Stimulated activated CD8-positive, alpha-beta memory T cell treated with anti-CD3 and anti-CD28 coated beads, Interleukin-12 subunit alpha, Interleukin-12 subunit beta, amount 100 ng/mL, for 1 hour (primary cell): ENCODE data around the gene DNER.
"Not testable (repeated sequence)": the region's sequence is repeated elsewhere in the genome, so short reads cannot be mapped to it uniquely, and the experiment has no call there.

Source experiments
- DNase-seq: peaks from one replicate; pipeline ENCODE4 v3.0.0-alpha.2; 2020; ENCODE audit warnings: low read depth

DNER gene, protein sequence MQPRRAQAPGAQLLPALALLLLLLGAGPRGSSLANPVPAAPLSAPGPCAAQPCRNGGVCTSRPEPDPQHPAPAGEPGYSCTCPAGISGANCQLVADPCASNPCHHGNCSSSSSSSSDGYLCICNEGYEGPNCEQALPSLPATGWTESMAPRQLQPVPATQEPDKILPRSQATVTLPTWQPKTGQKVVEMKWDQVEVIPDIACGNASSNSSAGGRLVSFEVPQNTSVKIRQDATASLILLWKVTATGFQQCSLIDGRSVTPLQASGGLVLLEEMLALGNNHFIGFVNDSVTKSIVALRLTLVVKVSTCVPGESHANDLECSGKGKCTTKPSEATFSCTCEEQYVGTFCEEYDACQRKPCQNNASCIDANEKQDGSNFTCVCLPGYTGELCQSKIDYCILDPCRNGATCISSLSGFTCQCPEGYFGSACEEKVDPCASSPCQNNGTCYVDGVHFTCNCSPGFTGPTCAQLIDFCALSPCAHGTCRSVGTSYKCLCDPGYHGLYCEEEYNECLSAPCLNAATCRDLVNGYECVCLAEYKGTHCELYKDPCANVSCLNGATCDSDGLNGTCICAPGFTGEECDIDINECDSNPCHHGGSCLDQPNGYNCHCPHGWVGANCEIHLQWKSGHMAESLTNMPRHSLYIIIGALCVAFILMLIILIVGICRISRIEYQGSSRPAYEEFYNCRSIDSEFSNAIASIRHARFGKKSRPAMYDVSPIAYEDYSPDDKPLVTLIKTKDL

DNA sequence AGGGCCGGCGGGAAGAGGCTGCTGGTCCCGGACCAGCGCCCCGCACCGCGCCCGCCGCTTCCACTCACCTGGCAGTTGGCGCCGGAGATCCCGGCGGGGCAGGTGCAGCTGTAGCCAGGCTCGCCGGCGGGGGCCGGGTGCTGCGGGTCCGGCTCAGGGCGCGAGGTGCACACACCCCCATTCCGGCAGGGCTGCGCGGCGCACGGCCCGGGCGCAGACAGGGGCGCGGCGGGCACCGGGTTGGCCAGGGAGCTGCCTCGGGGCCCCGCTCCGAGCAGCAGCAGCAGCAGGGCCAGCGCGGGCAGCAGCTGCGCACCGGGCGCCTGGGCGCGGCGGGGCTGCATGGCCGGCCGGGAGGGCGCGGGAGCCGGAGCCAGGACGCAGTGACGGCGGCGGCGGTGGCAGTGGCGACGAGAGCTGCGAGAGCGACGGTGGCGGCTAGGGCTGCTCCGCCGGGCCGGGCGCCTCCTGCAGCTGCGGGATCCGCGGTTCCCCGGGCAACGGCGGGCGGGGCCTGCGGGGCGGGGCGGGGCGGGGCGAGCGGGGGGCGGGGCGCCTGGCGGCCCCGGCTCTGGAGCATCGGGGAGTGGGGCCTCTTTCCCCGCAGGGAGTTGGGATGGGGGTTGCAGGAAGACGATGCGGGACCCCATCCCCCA is at the start of gene DNER:
Gene DNER, minus strand, starts transcription at position 476 of the 656 bp plus-strand sequence. Its CDS starts 132 bp downstream, at position 344.
- no peak for DNase-seq

DNA sequence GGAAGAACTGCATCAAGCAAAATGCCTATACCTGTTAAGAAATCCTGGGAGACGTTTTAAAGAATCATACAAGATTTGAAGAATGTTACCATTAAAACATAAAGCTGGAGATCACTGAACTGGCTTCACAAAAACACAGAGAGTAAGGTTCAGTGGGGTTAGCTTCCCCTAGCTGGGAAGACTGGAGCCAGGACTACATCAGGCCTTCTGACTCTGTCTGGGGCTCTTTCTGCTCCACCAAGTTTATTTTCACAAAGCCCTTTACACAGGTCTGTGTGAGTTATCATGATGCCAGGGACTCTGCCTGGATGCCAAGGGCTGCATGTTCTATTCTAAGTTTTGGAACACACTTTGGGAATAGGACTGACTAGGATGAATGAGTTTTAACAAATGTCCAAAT is 47.3 kb upstream of the DNER start:
- DNase-seq = no peak

DNA sequence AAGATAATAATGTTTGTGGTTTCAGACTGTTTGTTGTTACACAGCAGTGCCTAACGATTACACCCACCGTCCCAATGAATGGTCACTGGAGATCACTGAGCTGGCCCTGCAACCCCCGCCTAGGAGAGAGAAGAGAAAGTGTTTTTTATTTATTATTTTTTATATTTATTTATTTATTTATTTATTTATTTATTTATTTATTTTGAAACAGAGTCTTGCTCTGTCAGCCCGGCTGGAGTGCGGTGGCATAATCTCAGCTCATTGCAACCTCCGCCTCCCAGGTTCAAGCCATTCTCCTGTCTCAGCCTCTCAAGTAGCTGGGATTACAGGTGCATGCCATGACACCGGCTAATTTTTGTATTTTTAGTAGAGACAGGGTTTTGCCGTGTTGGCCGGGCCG is 43.1 kb upstream of the DNER start:
- not testable (repeated sequence) for DNase-seq

DNA sequence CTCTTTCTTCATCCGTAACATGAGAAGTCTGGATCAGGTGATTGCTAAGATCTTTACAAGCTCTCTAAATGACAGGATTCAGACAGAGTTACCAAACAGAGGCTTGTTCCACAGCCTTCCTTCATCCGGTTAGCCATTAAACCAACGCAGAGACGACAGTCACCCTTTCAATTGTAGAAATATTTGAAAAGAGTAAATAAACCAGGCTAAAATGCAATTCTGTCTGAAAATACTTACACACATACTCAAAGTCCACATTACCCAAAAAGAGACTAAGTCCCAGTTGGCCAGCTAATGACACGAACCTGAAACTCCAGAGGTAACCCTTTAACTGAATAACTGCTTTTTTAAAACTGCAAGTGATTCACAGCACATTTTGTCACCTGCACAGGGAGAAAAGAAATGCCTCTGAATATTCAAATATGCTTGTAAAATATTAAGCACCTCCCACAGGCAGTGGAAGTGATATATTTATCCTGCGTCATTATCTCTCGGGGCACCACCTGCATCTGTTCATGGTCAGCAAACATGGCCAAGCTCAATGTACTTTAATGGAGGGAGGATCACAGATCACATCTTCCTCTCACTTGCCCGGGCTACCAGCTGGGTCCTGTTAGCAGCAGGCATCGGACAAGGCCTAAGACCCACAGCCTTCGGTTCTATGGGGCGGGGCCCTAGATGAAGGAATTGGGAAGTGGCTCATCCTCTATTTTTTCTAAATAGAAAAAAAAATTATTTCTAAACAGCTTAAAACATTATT is 38.8 kb upstream of the DNER start:
- no peak for DNase-seq

DNA sequence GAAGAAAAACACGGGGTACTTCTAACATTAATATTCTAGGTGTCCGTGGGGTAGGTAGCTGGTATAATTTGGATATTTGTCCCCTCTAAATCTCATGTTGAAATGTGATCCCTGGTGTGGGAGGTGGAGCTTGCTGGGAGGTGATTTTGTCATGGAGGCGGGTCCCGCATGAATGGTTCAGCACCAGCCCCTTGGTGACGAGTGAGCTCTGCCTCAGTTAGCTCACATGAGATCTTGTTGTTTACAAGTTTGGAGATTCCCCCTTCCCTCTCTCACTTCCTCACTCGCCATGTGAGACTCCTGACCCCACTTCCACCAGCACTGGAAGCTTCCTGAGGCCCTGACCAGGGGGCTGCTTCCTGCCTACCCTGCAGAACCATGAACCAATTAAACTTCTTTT is 35.4 kb upstream of the DNER start:
- DNase-seq = no peak

DNA sequence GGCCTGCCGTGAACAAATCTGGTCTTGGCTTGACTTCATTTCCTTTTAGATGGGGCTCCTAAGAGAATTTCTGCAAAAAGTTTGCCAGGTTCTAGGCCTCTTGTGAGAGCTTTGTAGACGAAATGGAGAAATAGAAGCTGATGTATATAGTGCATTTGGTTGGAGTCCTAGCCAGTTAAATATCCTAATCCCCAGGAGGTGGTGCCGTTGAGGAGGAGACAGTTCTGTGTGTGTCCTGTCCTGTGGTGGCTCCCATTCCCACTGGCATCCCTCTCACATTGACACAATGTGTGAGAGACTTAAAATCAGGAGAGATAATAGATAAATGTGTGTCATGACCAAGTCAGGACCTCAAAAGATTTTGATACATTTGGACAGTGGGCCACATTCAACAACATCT is 34.6 kb upstream of the DNER start:
- no peak for DNase-seq

DNA sequence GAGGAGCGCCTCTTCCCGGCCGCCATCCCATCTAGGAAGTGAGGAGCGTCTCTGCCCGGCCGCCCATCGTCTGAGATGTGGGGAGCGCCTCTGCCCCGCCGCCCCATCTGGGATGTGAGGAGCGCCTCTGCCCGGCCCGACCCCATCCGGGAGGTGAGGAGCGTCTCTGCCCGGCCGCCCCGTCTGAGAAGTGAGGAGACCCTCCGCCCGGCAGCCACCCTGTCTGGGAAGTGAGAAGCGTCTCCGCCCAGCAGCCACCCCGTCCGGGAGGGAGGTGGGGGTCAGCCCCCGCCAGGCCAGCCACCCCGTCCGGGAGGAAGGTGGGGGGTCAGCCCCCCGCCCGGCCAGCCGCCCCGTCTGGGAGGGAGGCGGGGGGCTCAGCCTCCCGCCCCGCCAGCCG is 28.3 kb upstream of the DNER start:
- not testable (repeated sequence) for DNase-seq

DNA sequence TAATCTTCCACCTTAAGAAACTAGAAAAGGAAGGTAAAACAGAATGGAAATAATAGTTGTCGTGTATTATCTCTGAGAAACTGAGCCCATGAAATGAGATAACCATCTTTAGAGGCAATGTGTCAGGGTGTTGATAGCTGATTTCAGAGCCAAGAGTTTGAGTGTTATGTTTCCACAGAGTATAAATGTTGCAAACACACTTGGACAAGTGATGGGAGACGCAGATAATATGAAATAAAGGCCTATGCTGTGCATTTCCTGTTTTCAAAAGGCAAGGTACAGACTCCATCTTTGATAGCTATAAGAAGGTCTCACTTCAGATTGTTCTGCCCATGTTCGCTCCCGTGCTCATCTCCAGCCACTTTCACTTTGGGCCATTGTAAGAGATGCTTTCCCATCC is 25.9 kb upstream of the DNER start:
- no peak for DNase-seq

DNA sequence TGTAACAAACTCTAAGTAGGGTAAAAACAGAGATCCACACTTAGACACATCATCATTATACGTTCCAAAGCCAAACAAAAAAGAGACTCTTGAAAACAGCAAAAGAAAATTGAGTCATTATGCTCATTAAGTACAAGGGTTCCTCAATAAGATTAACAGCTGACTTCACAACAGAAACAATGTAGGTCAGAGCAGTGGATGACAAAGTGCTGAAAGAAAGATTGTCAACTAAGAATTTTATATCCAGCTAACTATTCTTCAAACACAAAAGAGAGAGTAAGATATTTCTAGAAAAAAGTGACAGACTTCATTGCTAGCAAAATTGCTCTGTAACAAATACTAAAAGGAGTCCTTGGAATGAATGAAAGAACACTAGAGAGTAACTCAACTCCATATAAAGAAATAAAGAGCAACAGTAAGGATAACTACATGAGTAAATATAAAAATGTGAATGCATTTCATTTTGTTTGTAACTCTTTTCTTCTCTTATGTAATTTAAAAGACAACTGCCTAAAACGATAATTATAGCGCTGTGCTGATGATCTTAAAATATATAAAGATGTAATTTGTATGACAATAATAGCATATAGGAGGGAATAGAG is 23.8 kb upstream of the DNER start:
- DNase-seq = no peak

DNA sequence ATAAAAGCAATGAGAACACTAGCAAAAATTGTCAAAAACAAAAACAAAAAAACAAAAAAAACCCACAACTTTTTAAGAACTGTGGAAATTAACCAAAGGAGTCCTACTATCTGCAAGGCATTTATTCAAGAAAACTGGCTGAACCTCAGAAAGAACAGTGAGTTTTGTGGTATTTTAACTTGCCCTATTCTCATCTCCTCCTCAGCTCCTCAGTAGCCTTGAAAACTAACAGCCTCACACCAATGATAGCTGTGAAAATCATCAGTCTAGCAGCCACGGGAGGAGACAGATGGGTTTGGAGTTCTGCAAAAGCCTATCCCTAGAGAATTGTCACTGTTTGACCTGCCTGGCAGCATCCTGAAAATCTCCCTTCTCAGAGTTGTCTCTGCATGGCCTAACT is 20.1 kb upstream of the DNER start:
- no peak for DNase-seq

DNA sequence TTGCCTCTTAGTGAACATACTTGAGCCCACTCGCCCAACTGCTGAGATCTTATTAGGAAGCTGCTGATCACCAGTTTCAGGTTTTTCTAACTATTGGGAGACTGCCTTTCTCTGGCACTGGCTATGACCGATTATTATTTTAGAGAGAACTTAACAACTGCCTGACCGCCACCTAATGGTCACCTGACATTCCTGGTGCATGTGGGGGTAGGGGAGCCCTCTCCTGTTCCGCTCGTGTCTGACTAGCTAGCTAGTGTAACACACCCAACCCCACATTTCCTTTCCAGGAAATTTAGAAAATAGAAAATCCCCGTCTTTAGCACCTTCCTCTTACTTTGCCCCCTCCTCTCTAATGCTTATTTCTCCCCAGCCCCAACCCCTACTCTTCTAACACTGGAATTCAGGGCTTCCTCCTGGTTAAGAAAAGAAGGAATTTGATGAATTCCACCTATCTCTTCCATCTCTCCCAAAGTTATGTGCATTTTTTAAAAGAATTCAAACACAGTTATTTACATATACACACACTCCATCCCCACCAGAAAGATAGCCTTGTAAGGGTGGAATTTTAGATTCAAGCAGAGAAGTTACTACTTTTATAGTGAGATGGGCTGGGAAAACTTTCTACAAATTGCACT is 19.4 kb upstream of the DNER start:
- DNase-seq = no peak

DNA sequence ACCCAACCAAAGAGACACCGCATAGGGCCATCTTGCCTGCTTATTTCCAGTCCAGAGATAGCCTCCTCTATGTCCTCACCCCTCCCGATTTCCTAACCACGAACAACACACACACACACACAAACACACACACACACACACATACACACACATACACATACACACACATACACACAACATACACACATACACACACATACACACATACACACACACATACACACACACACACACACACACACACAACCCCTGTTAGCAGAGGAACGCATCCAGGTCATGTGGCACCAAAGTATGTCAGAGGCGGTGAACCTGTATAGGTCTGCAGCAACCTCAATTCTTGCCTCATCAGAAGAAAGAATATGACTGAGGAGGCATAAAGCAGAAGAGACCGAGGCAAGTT is 18.5 kb upstream of the DNER start:
- no peak for DNase-seq

DNA sequence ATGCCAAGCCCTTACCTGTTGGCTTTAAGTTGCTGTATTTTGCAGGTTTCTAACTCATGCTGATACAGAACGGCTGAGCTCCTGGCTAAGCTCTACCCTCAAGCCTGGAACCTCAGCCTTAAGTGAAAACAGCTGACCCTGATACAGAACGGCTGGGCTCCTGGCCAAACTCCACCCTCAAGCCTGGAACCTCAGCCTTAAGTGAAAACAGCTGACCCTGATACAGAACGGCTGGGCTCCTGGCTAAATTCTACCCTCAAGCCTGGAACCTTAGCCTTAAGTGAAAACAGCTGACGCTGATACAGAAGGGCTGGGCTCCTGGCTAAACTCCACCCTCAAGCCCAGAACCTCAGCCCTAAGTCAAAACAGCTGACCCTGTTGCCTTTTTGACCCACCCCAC is 17.6 kb upstream of the DNER start:
- DNase-seq = no peak

DNA sequence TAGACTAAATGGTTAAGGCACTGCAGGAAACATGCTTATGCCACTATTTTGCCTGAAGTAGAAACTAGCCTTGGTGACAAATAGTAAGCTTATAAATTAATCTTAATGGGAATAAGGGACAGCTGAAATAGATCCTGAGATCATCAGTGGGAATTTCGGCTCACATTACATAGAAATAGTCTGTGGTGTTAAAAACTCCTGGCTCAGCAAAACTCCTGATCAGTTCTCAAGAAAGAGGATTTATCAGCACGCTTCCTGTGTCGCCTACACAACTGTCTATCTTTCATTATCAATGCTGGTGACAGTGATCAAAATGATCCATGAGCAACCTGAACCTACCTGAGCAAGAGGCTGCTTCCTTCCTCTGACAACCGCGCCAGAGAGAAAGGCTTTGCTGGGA is 17.0 kb upstream of the DNER start:
- no peak for DNase-seq

DNA sequence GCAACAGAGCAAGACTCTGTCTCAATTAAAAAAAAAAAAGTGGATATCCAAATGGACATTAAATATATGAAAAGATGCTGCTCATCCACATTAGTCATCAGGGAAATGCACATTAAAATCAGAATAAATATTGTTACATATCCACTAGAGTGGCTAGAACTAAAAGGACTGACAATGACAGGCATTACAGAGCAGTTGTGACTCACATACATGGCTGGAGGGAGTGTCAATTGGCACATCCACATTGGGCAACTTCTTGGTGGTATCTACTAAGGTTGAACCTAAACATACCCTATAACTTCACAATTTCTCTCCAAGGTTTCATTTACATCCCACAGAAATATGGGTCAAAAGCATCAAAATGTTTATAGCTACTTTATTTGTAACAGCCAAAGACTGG is 14.0 kb upstream of the DNER start:
- DNase-seq = no peak

DNA sequence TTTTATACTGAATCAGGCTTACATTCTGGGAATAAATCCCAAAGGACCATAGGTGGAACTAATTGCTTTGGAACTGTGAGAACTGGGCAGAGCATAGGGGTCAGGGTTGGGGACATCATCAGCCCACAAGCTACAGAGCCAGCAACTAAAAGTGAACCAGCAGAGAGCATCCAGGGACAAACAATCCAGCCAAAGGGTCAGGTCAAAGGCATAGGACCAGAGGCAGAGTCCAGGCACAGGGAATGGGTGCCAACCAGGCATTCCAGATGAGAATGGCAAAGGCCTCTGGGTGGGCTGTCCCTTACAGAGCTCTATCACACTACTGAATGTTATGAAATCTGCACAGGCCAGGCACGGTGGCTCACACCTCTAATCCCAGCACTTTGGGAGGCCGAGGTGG is 12.3 kb upstream of the DNER start:
- no peak for DNase-seq

DNA sequence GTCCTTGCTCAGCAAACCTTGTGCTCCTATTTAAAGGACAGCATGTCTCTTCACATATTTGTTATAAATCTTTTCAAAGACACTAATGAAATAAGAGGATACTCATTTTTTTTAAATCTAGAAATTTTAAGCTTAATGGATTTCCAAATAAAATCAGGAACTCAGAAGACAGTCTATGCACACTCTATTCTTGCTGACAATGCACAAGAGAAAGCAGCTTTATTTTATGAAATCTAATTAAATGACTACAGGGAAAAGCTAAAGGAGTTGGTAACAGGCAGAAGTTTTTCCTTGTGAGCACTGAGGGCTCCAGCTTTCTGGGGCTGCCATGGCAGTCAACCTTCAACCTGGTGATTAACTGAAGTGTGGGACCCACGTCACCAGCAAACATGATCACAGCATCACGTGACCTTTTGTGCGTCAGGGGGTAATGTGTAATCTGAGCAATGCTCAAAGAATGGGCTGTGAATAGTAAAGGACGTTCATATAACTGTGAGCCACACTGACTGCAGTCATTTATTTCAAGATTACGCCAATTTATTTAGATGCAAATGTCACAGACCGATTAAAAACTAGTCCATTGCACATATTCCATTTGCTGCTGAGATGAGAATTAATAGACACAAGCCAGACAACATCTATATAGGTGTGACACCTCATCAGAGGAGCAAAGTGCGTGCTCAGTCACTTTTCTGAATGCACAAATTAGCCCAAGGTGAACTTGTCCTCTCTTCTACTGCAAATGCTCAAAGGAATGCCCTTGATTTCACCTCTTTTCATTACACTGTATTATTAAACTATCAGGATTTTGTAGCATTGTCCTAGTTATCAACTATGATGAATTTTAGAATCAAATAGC is 11.6 kb upstream of the DNER start:
- DNase-seq = no peak

DNA sequence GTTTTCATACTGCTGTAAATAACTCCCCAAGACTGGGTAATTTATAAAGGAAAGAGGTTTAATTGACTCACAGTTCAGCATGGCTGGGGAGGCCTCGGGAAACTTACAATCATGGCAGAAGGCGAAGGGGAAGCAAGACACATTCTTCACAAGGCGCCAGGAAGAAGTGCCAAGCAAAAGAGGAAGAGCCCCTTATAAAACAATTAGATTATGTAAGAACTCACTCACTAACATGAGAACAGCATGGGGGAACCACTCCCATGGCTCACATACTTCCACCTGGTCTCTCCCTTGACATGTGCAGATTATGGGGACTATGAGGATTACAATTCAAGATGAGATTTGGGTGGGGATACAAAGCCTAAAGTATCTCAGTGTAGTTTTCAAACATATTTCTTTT is 8.8 kb upstream of the DNER start:
- not testable (repeated sequence) for DNase-seq

DNA sequence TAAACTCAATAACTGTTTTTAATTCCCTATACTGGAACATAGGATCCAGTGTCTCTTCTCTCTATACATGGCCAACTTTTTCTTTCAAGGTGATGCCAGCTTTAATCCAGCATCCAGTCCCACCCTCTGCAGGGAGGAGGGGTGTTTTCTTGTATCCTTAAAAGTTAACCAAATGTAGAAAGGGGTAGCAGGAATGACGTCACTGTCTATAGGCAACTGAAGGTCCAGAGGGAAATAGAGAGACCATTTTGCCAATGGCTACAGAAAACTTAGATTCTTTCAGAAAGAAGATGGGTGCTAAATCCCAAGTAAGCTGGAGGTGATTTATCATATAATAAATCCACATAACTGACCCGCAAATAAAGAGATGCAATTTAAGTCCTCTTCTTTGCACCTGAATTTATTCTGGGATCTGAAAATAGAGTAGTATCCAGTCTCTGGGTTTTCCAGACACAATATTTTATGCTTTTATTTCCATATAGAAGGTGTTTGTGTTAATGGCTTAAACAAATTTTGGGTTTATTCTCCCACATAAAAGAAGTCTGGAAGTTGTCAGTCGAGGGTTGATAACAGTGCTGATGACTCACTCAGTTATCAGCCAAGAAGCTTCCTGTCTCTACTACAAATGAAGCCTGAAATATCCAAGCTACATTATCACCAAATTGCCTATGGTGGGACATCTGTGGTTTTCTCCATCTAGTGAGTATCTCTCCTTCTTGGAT is 5.7 kb upstream of the DNER start:
- no peak for DNase-seq

DNA sequence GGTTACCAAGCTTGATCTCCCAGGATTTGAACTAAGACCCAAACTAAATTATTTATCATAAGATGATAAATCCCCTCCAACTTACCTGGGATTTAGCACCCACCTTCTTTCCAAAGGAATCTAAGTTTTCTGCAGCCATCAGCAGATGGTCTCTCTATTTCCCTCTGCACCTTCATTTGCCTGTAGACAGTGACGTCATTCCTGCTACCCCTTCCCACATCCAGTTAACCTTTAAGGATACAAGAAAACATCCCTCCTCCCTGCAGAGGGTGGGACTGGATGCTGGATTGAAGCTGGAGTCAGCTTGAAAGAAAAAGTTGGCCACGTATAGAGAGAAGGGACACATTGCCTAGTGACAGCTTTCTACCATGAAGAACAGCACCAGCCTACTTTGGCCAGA is 3.7 kb upstream of the DNER start:
- no peak for DNase-seq
